ENCODE results near the gene PTPRD. TPM values are rescaled to one million over a fixed set of nuclear protein-coding genes. Genes with fewer than 3 reads are reported as not detected.

The PTPRD gene
- total and polyA plus RNA-seq, 9 of the 15 experiments (the other 6 are each of a cell fraction or from before 2014, with no cell fraction given), result 0.11 TPM; not detected in 8

DNA sequence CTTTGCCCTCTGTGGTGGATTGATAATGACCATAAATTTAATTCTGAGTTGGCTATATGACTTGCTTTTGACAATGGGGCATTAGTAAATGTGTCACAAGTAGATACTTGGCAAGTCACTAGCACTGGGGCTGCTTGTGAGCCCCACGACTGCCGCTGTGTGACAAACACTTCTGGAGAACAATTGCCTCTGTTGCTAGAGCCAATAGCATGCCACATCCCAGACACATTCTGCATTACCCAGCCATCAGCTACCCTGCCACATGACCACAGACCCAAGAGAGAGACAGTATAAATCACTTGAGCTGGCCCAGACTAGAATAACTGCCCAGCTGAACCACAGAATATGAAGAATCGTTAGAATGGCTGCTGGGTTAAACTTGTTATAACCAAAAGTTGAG lies 2060.1 kb downstream of the PTPRD start:
- BruUV-seq (replicated peaks), result no TSS peak
- no peak for ATAC-seq

DNA sequence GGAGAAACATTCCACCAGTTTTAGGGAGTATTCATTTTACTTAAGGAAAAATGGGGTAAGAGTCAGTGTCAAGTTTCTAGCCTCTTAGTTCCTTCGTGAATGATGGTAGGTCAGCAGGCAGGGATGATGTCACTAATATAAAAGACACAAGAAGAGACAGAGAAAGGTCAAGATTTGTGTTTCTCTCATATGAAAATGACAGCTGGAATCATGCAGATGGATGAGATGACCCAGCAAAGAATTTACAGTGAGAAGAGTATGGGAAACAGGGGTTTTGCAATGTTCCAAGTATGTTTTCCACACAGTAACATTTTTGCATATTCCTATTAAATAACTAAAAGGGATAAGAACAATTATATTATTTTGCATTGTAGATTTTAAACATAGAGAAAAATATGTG lies 2063.6 kb downstream of the PTPRD start:
- Histone ChIP-seq H3K4me3 (no peak overlapping the region), H3K9ac (ENCODE audit: insufficient read depth in 1 of 2, low read depth in 2 of 2, low read length in 2 of 2) (no peak overlapping the region), H3K36me3 (ENCODE audit: control insufficient read depth, insufficient read depth, low read length) (no peaks in the 10 kb centered on the region), H4K20me1 (replicated peaks; ENCODE audit: control insufficient read depth, insufficient read depth, low read length) (no peaks in the 10 kb centered on the region), H3K9me3 (replicated peaks; ENCODE audit: control insufficient read depth, insufficient read depth, low read depth, low read length) (no peaks in the 10 kb centered on the region), H3K27ac (ENCODE audit: extremely low read depth, low read depth, low read length) (no peak overlapping the region), H2AFZ (ENCODE audit: low read depth, low read length) (no peak overlapping the region), H3K4me2 (ENCODE audit: insufficient read depth, low read length) (no peak overlapping the region), H3K9me1 (ENCODE audit: control insufficient read depth, insufficient read depth, low read length) (no peaks in the 10 kb centered on the region), H3K79me2 (ENCODE audit: control insufficient read depth, insufficient read depth, low read length) (no peaks in the 10 kb centered on the region), H3K4me1 (replicated peaks in 1 of 2; ENCODE audit: control insufficient read depth in 2 of 2, insufficient read depth in 2 of 2, low read length in 2 of 2) (no peaks in the 10 kb centered on the region), H3K27me3 (ENCODE audit: control insufficient read depth in 2 of 2, insufficient read depth in 2 of 2, low read length in 2 of 2) (no peaks in the 10 kb centered on the region)
- BruUV-seq (replicated peaks), result no TSS peak
- DNase-seq (ENCODE audit: extremely low read depth in 1 of 4, low spot score in 3 of 4), result no peak
- POLR2A ChIA-PET, result no interaction called here
- TF ChIP-seq NFRKB (IDR thresholded peaks at IDR 0.05; ENCODE audit: low read depth) (no peak), MAZ (CRISPR knock-in tag; conservative IDR thresholded peaks at IDR 0.05 in 1 of 2, IDR thresholded peaks at IDR 0.05 in 1 of 2) (no peak), ZNF143 (CRISPR knock-in tag; IDR thresholded peaks at IDR 0.05) (no peak)
- no peak for FAIRE-seq
- in situ Hi-C loops (cut with MboI) (no loop called here), intact Hi-C loops (cut with micrococcal nuclease) (no loop called here)
- WGBS (ENCODE audit: insufficient coverage, low coverage, missing lambda C conversion rate), result 0% methylated on average over 1 of the region's 1 CpG
- no peak for ATAC-seq
- CTCF ChIA-PET (ENCODE audit: low intra/inter-chr PET ratio), result no interaction called here

More for the DNA sequence above, 2060.1 kb downstream of the PTPRD start:
- H2AFZ ChIP-seq (ENCODE audit: low read depth, low read length), result no peak overlapping the region
- H4K20me1 ChIP-seq (replicated peaks; ENCODE audit: control insufficient read depth, insufficient read depth, low read length), result no peaks in the 10 kb centered on the region
- no peak overlapping the region for H3K4me2 ChIP-seq (ENCODE audit: insufficient read depth, low read length)
- DNase-seq (ENCODE audit: extremely low read depth in 1 of 4, low spot score in 3 of 4), result no peak
- in situ Hi-C loops (cut with MboI) (no loop called here), intact Hi-C loops (cut with micrococcal nuclease) (no loop called here)
- H3K36me3 ChIP-seq (ENCODE audit: control insufficient read depth, insufficient read depth, low read length), result no peaks in the 10 kb centered on the region
- no peak overlapping the region for H3K4me3 ChIP-seq
- FAIRE-seq, result no peak
- WGBS (ENCODE audit: insufficient coverage, low coverage, missing lambda C conversion rate), result 0% methylated on average over 1 of the region's 3 CpGs
- no peaks in the 10 kb centered on the region for H3K79me2 ChIP-seq (ENCODE audit: control insufficient read depth, insufficient read depth, low read length)
- no peaks in the 10 kb centered on the region for H3K9me1 ChIP-seq (ENCODE audit: control insufficient read depth, insufficient read depth, low read length)
- ChIA-PET POLR2A (no interaction called here), CTCF (ENCODE audit: low intra/inter-chr PET ratio) (no interaction called here)
- H3K9ac ChIP-seq (ENCODE audit: insufficient read depth in 1 of 2, low read depth in 2 of 2, low read length in 2 of 2), result no peak overlapping the region
- H3K27ac ChIP-seq (ENCODE audit: extremely low read depth, low read depth, low read length), result no peak overlapping the region
- no peaks in the 10 kb centered on the region for H3K4me1 ChIP-seq (replicated peaks in 1 of 2; ENCODE audit: control insufficient read depth in 2 of 2, insufficient read depth in 2 of 2, low read length in 2 of 2)
- H3K9me3 ChIP-seq (replicated peaks; ENCODE audit: control insufficient read depth, insufficient read depth, low read depth, low read length), result no peaks in the 10 kb centered on the region
- TF ChIP-seq, protein P1, sequence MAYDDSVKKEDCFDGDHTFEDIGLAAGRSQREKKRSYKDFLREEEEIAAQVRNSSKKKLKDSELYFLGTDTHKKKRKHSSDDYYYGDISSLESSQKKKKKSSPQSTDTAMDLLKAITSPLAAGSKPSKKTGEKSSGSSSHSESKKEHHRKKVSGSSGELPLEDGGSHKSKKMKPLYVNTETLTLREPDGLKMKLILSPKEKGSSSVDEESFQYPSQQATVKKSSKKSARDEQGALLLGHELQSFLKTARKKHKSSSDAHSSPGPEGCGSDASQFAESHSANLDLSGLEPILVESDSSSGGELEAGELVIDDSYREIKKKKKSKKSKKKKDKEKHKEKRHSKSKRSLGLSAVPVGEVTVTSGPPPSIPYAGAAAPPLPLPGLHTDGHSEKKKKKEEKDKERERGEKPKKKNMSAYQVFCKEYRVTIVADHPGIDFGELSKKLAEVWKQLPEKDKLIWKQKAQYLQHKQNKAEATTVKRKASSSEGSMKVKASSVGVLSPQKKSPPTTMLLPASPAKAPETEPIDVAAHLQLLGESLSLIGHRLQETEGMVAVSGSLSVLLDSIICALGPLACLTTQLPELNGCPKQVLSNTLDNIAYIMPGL (CRISPR knock-in tag; IDR thresholded peaks at IDR 0.05), result no peak
- no peak for TF ChIP-seq SRSF3 (IDR thresholded peaks at IDR 0.05; ENCODE audit: insufficient read depth, low read length)
- no peaks in the 10 kb centered on the region for H3K27me3 ChIP-seq (ENCODE audit: control insufficient read depth in 2 of 2, insufficient read depth in 2 of 2, low read length in 2 of 2)
